ENCODE measurements around the gene BRSK2.

- TF ChIP-seq CTCF (IDR thresholded peaks at IDR 0.05) (no peak), POLR2A (IDR thresholded peaks at IDR 0.05) (no peak)
Observed at GRCh38 chr11:1391165-1392075, 1.7 kb downstream of the BRSK2 start.

Measured in gastroesophageal sphincter (tissue), 3 donors.